NCI-H2196 treated with DMSO at 0.1 percent for 48 hours (cell line): ENCODE measurements around the gene NADK.

Experiments used
- DNase-seq: peaks from one replicate; lab custom pipeline; 2025; ENCODE audit not compliant: unreplicated experiment; lab: John Stamatoyannopoulos, UW

NADK gene

GRCh38 chr1:1786836-1787605 lies 8.8 kb upstream of the NADK start:
- no peak for DNase-seq

GRCh38 chr1:1785666-1786065 lies 7.4 kb upstream of the NADK start:
- no peak for DNase-seq

GRCh38 chr1:1784933-1785332 lies 6.7 kb upstream of the NADK start:
- no peak for DNase-seq

DNA sequence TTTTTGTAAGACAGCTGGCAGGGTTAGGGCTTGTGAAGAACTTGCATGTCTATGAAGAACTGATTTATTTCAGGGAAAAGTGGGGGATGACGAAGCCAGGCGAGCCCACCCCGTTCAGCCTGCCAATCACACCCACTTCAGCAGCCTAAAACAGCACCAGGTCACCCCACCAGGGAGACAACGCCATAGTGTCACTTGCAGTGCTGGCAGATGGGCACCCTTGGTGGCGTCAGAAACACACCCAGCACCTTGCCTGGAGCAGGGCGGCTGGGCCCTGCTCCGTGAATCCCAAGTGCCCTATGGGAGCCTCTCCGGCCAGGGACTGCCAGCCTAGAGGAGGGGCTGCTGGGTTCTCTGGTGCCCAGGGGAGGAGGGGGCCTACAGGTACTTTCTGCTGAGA lies 5.0 kb upstream of the NADK start:
- DNase-seq, result no peak

DNA sequence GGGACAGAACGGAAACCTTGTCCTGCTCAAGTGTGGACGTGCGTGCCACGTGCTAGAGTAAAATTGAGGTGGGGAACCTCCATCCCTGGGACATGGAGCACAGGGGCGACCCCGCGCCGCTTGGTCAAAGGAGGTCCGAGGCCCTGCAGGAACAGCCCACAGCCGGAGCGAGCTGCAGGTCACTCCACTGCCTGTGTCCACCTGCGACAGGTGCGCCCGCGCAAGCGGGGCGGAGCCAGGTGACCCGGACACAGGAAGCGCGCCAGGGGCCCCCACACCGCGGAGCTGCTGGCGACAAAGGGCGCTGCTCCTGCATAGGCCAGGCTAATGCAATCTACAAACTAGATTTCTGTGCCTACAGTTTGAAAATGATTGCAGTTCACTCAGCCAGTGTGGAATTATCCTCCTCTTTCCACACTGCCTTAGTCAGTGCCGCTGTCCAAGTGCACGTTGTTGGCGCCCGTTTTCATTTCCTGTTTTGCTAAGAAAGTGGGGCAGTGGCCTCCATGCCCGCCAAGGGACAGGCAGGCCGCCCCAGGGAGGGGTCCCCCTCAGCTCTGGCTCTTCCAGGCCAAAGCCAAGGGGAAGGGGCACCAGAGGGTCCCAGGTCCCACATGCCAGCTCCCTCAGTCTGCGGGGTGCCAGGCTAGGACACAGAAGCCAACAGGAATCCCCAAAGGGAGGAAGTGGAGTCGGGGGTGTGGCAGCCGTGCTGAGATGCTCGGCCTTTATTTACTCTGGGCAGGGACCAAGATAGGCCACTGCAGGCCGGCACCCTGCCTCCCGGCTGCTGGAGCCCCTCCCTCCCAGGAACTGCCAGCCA lies 4.3 kb upstream of the NADK start:
- peak; percentile 81 for DNase-seq

GRCh38 chr1:1781526-1781903 lies 3.2 kb upstream of the NADK start:
- DNase-seq, result no peak

DNA sequence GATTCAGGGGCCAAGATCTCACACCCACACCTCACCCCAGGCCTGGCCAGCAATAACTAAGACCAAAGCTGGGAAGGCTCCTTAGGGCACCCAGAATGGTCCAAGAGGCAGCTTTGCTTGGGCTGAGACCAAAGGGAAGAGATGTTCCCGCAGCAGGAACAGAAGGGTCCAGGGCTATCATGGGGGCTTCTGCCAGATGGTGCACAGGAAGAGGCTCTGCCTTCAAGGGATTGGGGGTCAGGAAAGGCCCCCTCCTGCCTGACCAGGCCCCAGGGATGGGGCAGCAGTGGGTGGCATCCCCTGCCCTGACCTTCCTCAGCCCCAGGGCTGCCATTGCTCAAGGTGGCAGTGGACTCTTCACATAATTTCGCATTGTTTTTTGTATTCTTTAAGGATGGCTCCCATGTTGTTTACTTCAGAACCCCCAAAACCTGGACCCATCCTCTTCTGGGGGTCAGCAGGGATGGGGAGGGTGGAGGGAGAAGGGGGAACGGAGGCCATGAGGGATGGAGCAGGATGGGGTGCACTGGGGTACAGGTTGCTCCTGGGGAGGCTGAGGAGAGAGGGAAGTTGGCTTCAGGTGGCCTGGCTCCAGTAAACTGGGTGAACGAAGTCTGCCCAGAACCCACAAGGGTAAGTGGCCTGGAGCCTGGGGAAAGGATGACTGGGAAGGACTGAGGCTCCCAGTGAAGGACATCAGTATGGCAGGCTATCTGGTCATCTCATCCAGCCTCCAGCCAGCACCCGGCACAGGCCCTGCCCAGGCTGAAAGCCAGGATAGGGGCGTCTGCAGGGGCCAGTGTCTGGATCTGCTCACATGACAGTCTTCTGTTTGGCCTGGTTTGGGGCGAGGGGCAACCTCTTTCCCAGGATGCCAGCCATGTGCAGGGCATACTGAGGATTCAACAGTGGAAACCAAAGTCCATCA lies 2.6 kb upstream of the NADK start:
- no peak for DNase-seq

GRCh38 chr1:1779691-1780597 lies 1.7 kb upstream of the NADK start:
- no peak for DNase-seq

- DNase-seq, result no peak
These were observed 1.0 kb upstream of the NADK start for GRCh38 chr1:1779320-1779675.

GRCh38 chr1:1778663-1779319 lies 521 bp upstream of the NADK start:
- DNase-seq, result peak; percentile 64

DNA sequence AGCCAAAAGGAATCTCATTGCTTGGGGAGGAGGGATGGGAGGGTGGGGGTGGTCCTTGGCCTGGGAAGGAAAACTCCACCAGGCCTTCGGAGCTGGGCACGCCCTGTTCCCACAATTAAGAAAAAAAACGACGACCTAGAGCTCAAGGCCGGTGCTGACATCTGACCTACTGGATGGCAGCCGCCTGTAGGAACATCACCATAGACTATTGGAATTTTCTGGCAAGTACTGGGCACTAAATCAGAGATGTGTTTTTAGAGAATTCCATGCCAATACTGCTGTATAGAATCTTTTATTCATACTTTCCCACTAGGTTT lies 729 bp downstream of the NADK start:
- DNase-seq, result no peak

GRCh38 chr1:1776672-1777582 lies 1.3 kb downstream of the NADK start:
- no peak for DNase-seq

GRCh38 chr1:1775327-1776226 lies 2.7 kb downstream of the NADK start:
- no peak for DNase-seq

- DNase-seq, result no peak
These were observed 4.4 kb downstream of the NADK start for GRCh38 chr1:1773874-1774273.

DNA sequence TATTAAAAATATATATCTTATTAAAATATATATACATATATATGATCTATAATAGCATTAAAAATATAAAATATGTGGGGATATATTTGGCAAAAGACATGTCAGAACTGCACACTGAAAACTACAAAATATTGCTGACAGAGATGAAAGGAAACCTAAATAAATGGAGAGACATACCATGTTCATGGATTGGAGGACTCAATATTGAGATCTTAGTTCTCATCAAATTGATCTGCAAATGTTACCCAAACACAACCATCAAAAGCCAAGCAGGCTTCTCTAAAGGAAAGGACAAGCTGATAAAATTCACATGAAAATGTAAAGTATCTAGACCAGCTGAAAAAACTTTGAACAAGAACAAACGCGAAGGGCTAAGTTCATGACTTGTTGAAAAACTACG lies 7.2 kb downstream of the NADK start:
- DNase-seq, result no peak

DNA sequence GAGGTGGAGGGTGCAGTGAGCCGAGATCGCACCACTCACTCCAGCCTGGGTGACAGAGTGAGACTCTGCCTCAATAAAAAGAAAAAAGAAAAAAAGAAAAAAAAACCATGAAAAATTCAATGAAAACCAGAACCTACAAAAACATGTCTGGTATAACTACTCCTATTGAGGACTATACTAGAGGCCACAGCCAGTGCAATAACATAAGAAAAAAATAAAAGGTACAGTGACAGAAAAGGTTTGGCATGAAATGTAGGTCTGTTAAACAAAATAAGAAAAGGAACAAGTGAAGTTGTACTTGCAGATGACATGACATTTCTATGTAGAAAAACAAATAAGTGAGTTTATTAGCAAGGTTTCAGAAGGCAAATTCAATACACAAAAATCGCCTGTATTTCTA lies 8.2 kb downstream of the NADK start:
- DNase-seq, result no peak

DNA sequence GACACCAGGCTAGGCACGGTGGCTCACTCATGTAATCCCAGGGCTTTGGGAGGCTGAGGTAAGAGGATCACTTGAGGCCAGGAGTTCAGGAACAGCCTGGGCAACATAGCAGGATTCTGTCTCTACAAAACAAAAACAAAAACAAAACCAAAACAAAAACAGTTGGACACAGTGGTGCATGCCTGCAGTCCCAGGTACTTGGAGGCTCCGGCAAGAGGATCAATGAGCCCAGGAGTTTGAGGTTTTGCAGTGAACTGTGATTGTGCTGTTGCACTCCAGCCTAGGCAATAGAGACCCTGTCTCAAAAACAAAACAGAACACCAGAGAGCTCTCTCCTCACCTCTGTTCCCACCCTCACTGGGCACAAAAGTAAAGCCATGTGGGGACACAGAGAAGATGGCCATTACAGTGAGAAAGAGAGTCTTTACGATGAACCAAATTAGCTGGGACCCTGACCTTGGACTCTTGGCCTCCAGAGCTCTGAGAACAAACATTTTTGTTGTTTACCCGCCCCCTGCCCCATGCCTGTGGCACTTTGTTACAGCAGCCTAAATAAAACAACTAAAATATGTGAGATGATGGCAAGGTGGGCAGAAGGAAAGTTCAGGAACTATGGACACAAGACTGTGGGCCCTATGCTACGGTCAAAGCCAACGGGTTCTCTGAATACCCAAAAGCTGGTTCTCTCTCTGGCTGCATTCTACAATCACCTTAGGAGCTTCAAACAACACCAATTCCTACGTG lies 9.8 kb downstream of the NADK start:
- DNase-seq, result no peak
